Loucy (cell line): Measurements from ENCODE around the gene TRIM34.

Experiments used
- H2AFZ ChIP-seq: fragments of 200-600 bp; sonication (generic); 2 replicates; pipeline ENCODE4 v1.6.0; 2016; ENCODE audit warnings: antibody characterized with exemption, mild to moderate bottlenecking, low read length, moderate library complexity
- H3F3A ChIP-seq: fragments of 200-600 bp; 2 replicates; pipeline ENCODE4 v1.6.0; 2016; ENCODE audit warnings: antibody characterized with exemption, low read depth, mild to moderate bottlenecking
- H3K27me3 ChIP-seq: fragments of 200-600 bp; sonication (generic); 2 replicates; pipeline ENCODE4 v1.6.1; 2014; ENCODE audit warnings: low read length, mild to moderate bottlenecking; ENCODE audit not compliant: insufficient read depth, poor library complexity, severe bottlenecking
- H3K36me3 ChIP-seq: fragments of 200-600 bp; sonication (generic); 2 replicates; pipeline ENCODE4 v1.6.1; 2016; ENCODE audit warnings: low read length; ENCODE audit not compliant: insufficient read depth
- H3K4me1 ChIP-seq: fragments of 200-600 bp; sonication (generic); 2 replicates; pipeline ENCODE4 v1.5.1; 2014; ENCODE audit warnings: low read length, mild to moderate bottlenecking; ENCODE audit not compliant: insufficient read depth, poor library complexity, severe bottlenecking
- H3K4me2 ChIP-seq: fragments of 200-600 bp; sonication (generic); 2 replicates; pipeline ENCODE4 v1.6.0; 2014; ENCODE audit warnings: antibody characterized with exemption, low read length, low read depth, mild to moderate bottlenecking; ENCODE audit not compliant: poor library complexity, severe bottlenecking
- H3K4me3 ChIP-seq: fragments of 200-600 bp; sonication (generic); 2 replicates; pipeline ENCODE4 v1.5.1; 2014; ENCODE audit warnings: low read length, mild to moderate bottlenecking, mixed read lengths; ENCODE audit not compliant: poor library complexity, severe bottlenecking
- H3K79me2 ChIP-seq: fragments of 200-600 bp; sonication (generic); 2 replicates; pipeline ENCODE4 v1.6.1; 2014; ENCODE audit warnings: low read length; ENCODE audit not compliant: insufficient read depth
- H3K9ac ChIP-seq: fragments of 200-600 bp; sonication (generic); 2 replicates; pipeline ENCODE4 v1.6.0; 2014; ENCODE audit warnings: mild to moderate bottlenecking, low read depth, low read length, moderate library complexity; ENCODE audit not compliant: poor library complexity, severe bottlenecking
- H3K9me2 ChIP-seq: fragments of 200-600 bp; sonication (generic); replicated peaks from 2 replicates; pipeline ENCODE4 v1.6.1; 2016; ENCODE audit warnings: low read depth, low read length, mixed read lengths
- H3K9me3 ChIP-seq: fragments of 200-600 bp; sonication (generic); 2 replicates; pipeline ENCODE4 v1.6.1; 2014; ENCODE audit warnings: mild to moderate bottlenecking, antibody characterized with exemption, low read length, low read depth; ENCODE audit not compliant: insufficient read depth
- H4K20me1 ChIP-seq: fragments of 200-600 bp; sonication (generic); 2 replicates; pipeline ENCODE4 v1.6.0; 2014; ENCODE audit warnings: antibody characterized with exemption, low read length, mild to moderate bottlenecking; ENCODE audit not compliant: insufficient read depth, poor library complexity, severe bottlenecking
- EZH2phosphoT487 ChIP-seq: fragments of 200-600 bp; IDR thresholded peaks from 2 replicates; pipeline ENCODE4 v1.6.1; 2018; ENCODE audit warnings: antibody characterized with exemption, mild to moderate bottlenecking, moderate library complexity, borderline replicate concordance
- TF ChIP-seq, protein P1 (sequence below): fragments of 200-600 bp; sonication (generic); conservative IDR thresholded peaks from 2 replicates; pipeline ENCODE4 v1.5.1; 2014; ENCODE audit warnings: mild to moderate bottlenecking, antibody characterized with exemption, low read length

The TRIM34 gene

DNA sequence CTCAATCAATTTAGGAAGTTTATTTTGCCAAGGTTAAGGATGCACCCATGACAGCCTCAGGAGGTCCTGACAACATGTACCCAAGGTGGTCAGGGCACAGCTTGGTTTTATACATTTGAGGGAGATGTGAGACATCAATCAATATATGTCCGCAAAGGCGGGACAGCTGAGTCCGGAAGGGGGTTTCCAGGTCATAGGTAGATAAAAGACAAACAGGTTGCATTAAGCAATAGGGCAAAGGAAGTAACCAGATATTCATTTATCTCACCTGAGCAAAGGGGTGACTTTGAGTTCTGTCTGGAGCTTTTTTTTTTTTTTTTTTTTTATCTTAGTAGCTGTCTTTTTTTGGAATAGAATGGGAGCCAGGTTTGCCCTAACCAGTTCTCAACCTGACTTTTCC, 2.0 kb upstream of the TRIM34 start:
- H3K9me3 ChIP-seq: no peaks in the 10 kb centered on the region
- no peak for TF ChIP-seq EZH2phosphoT487
- TF ChIP-seq, protein P1, sequence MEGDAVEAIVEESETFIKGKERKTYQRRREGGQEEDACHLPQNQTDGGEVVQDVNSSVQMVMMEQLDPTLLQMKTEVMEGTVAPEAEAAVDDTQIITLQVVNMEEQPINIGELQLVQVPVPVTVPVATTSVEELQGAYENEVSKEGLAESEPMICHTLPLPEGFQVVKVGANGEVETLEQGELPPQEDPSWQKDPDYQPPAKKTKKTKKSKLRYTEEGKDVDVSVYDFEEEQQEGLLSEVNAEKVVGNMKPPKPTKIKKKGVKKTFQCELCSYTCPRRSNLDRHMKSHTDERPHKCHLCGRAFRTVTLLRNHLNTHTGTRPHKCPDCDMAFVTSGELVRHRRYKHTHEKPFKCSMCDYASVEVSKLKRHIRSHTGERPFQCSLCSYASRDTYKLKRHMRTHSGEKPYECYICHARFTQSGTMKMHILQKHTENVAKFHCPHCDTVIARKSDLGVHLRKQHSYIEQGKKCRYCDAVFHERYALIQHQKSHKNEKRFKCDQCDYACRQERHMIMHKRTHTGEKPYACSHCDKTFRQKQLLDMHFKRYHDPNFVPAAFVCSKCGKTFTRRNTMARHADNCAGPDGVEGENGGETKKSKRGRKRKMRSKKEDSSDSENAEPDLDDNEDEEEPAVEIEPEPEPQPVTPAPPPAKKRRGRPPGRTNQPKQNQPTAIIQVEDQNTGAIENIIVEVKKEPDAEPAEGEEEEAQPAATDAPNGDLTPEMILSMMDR: no peak
- no peak overlapping the region for H3K4me3 ChIP-seq
- no peaks in the 10 kb centered on the region for H4K20me1 ChIP-seq
- H3K36me3 ChIP-seq: no peaks in the 10 kb centered on the region
- H3F3A ChIP-seq: no peaks in the 10 kb centered on the region
- H2AFZ ChIP-seq: no peak overlapping the region
- no peak overlapping the region for H3K4me2 ChIP-seq
- H3K79me2 ChIP-seq: 0 out of 2 replicates have a peak, but pooled peaks cover 5% of the 10 kb centered on the region
- H3K9me2 ChIP-seq: no peaks in the 10 kb centered on the region
- peaks cover 27% of the 10 kb centered on the region for H3K4me1 ChIP-seq
- no peak overlapping the region for H3K9ac ChIP-seq
- no peaks in the 10 kb centered on the region for H3K27me3 ChIP-seq

DNA sequence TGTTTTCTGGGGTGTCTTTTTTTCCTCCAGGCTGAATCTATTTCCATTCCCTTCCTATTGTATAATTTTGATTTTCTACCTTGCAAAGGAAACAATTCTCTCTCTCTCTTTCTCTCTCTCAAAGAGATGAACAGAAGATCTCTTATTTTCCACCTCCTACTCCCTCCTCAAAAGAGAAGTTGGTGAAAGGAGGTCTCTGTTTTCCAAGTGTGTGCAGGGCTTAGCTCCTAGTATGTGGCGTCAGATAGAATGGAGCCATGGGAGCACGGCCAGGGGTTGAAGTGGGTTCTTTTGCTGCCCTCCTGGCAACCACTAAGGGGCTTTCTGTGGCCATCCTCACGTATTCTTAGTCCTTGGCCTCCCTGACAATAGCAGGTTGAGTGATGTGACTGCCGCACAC, 480 bp downstream of the TRIM34 start:
- Histone ChIP-seq H2AFZ (peak overlapping the region; percentile 86), H3F3A (no peaks in the 10 kb centered on the region), H3K4me2 (peak overlapping the region; percentile 87), H3K27me3 (no peaks in the 10 kb centered on the region), H3K79me2 (0 out of 2 replicates have a peak, but pooled peaks cover 5% of the 10 kb centered on the region), H3K36me3 (no peaks in the 10 kb centered on the region), H3K9ac (peak overlapping the region; percentile 79), H3K4me1 (peaks cover 29% of the 10 kb centered on the region), H3K9me3 (no peaks in the 10 kb centered on the region), H3K4me3 (peak overlapping the region; percentile 85), H4K20me1 (no peaks in the 10 kb centered on the region), H3K9me2 (no peaks in the 10 kb centered on the region)
- no peak for TF ChIP-seq EZH2phosphoT487
- TF ChIP-seq, protein P1: no peak

DNA sequence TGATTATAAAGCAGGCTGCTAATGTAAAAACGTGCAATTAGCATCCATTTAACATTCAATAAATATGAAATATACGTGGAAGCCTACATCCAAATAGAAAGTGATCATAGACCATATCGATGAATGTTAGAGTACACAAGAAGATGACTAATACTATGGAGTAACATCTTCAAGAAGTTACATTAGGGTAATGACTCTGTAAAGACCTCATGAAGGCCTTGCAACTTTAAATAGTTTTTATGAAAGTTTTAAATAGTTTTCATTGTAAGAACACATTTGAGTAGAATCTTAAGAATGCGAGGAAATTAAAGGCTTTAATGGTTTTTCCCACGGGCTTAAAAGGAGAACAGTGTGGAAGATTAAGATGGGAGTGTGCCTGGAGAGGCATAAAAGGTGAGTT, 1.4 kb downstream of the TRIM34 start:
- no peaks in the 10 kb centered on the region for H3K36me3 ChIP-seq
- no peak overlapping the region for H2AFZ ChIP-seq
- 0 out of 2 replicates have a peak, but pooled peaks cover 5% of the 10 kb centered on the region for H3K79me2 ChIP-seq
- peaks cover 29% of the 10 kb centered on the region for H3K4me1 ChIP-seq
- H3K9me2 ChIP-seq: no peaks in the 10 kb centered on the region
- H3K9ac ChIP-seq: no peak overlapping the region
- H3K9me3 ChIP-seq: no peaks in the 10 kb centered on the region
- peak overlapping the region; percentile 85 for H3K4me3 ChIP-seq
- H3K27me3 ChIP-seq: no peaks in the 10 kb centered on the region
- no peaks in the 10 kb centered on the region for H3F3A ChIP-seq
- H3K4me2 ChIP-seq: peak overlapping the region; percentile 87
- TF ChIP-seq, protein P1: no peak
- no peak for TF ChIP-seq EZH2phosphoT487
- no peaks in the 10 kb centered on the region for H4K20me1 ChIP-seq
